A673 (cell line): Measurements from ENCODE around the gene SGMS1.

Experiments used
- CTCF ChIP-seq: fragments of 300-800, 200-600 bp; sonication (generic); conservative IDR thresholded peaks from 2 replicates; pipeline ENCODE4 v1.5.1; 2017; ENCODE audit warnings: low read depth, mild to moderate bottlenecking, antibody characterized with exemption, low read length, moderate library complexity, mixed read lengths
- EZH2 ChIP-seq: fragments of 200-600 bp; sonication (generic); IDR thresholded peaks from 2 replicates; pipeline ENCODE4 v1.6.1; 2017; ENCODE audit warnings: borderline replicate concordance, low read depth, mild to moderate bottlenecking, mixed read lengths, antibody characterized with exemption, low read length; ENCODE audit not compliant: poor library complexity, severe bottlenecking

GRCh38 chr10:50523357-50523756 lies 100.4 kb downstream of the SGMS1 start:
- TF ChIP-seq CTCF: no peak
- no peak for TF ChIP-seq EZH2
